Activated T-cell treated with anti-CD3 and anti-CD28 coated beads for 24 hours (primary cell): ENCODE measurements around the gene CFL1.
A peak's percentile ranks its signal among the peaks of the same experiment; 100 is the strongest.
"Not testable (repeated sequence)": the region's sequence is repeated elsewhere in the genome, so short reads cannot be mapped to it uniquely, and the experiment has no call there.

Experiments
- DNase-seq: peaks from one replicate; pipeline ENCODE4 v3.0.0-alpha.2; 2020; ENCODE audit warnings: low read depth

Gene CFL1

GRCh38 chr11:65856689-65857499 is 1.1 kb downstream of the CFL1 start:
- DNase-seq: peak; percentile 73

DNA sequence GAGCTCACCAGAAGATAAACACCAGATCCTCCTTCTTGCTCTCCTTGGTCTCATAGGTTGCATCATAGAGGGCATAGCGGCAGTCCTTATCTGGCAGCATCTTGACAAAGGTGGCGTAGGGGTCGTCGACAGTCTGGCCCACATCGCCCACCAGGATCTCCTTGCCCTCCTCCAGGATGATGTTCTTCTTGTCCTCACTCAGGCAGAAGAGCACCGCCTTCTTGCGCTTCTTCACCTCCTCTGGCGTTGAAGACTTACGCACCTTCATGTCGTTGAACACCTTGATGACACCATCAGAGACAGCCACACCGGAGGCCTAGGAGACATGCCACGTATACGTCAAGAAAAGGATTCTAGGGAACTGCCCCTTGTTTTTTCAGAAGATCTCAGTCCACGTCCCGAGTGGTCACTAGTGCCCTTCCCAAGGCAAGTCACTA is 2.0 kb downstream of the CFL1 start:
- no peak for DNase-seq

- no peak for DNase-seq
These were observed 2.8 kb downstream of the CFL1 start for GRCh38 chr11:65854852-65855837.

- DNase-seq: no peak
These were observed 3.8 kb downstream of the CFL1 start for GRCh38 chr11:65854161-65854592.

DNA sequence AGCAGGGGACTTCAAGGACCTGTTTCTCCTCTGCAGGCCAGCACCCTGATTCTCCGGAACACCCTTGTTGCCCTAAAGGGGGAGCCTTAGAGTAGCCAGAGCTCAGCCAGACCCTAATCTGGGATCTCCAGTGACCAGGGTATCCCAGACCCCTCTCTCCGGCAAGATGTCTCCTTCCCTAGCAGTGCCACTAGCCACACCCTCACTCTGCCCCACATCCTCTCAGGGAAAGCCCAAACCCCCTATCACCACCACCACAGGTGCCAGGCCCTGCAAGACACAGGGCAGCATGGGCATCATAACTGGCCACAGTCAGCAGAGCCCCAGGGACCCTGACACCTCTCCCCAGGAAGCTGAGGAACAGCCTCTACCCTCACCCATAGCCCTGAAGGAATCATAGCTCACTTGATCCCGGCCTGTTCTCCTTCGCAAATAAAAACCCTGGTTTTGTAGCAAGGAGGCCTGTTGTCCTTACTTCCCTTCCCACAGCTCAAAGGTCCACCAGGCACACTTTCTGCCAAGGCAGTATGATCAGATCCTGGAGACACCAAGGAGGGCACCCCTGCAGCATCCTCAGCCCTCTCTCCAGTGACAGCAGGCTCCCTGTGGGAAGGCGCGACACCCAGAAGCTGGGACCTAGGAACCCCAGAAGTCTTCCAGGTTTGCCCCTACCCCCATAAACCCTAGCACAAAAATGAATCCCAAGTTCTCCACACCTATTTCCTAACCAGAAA is 4.6 kb downstream of the CFL1 start:
- DNase-seq: no peak

GRCh38 chr11:65852508-65853245 is 5.3 kb downstream of the CFL1 start:
- DNase-seq: no peak

DNA sequence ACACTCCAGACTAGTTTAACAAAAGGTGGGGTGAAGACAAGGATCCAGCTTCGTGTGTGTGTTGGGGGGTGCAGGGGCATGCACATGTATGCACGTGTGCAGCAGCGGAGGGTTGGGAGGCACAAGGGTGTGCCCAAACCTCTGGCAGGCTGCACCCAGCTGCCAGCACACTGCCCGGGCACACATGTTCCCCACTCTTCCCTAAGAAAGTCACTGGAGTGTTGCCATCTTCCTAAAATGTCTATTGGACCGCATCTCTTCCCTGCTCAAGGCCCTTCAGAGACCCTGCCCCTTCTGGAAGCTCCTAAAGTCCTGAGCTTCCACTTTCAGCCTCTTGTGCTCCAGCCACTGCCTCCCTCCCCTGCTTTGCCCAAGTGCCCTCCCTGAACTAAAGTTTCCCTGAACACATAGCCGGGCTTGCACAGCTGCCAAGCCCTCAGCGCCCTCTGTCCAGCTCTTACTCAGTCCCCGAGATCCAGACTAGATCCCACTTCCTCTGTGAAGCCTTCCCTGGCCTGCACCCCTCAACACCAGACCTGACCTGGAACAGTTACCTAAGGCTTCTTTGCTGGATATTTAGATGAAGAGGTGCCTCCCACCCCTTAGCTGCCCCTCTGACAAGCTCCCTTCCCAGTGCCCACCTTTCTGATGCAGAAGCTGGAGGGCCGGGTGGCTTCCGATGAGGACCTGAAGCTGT is 6.0 kb downstream of the CFL1 start:
- no peak for DNase-seq

DNA sequence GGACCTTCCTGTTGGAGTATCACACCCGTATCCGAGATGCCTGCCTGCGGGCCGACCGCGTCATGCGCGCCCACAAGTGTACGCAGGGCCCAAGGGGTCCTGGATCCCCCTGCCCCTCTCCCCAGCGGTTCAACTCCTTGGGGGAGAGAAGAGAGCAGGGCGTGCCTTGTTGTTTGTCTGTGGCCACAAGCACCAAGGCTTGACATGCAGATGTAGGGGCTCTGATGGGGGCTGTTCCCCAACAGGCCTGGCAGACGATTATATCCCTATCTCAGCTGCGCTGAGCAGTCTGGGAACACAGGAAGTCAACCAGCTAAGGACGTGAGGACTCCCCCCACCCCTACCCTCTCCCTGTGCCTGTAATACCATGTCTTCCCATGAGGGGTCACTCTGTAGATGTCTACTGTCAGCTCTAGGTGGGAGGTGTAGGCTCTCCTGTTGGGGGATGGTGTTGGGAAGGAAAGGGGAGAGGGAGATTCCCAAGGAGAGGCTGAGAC is 6.8 kb downstream of the CFL1 start:
- no peak for DNase-seq

GRCh38 chr11:65850217-65851082 is 7.5 kb downstream of the CFL1 start:
- DNase-seq: no peak

GRCh38 chr11:65849771-65850216 is 8.2 kb downstream of the CFL1 start:
- DNase-seq: no peak

GRCh38 chr11:65849366-65849765 is 8.6 kb downstream of the CFL1 start:
- no peak for DNase-seq

- DNase-seq: not testable (repeated sequence)
These were observed 9.3 kb downstream of the CFL1 start for GRCh38 chr11:65848693-65849092.

DNA sequence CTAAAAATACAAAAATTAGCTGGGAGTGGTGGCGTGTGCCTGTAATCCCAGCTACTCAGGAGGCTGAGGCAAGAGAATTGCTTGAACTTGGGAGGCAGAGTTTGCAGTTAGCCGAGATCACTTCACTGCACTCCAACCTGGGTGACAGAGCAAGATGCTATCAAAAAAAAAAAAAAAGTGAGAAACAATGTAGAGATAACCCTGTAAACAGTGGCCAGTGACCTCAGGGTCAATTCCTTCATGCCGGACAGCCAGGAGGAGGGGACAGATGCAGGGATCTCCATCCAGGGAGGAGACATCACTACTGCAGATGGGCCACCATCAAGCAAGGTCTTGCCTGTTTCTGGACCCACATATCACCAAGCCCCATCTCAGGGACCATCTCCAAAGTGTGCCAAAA is 10.2 kb downstream of the CFL1 start:
- no peak for DNase-seq

DNA sequence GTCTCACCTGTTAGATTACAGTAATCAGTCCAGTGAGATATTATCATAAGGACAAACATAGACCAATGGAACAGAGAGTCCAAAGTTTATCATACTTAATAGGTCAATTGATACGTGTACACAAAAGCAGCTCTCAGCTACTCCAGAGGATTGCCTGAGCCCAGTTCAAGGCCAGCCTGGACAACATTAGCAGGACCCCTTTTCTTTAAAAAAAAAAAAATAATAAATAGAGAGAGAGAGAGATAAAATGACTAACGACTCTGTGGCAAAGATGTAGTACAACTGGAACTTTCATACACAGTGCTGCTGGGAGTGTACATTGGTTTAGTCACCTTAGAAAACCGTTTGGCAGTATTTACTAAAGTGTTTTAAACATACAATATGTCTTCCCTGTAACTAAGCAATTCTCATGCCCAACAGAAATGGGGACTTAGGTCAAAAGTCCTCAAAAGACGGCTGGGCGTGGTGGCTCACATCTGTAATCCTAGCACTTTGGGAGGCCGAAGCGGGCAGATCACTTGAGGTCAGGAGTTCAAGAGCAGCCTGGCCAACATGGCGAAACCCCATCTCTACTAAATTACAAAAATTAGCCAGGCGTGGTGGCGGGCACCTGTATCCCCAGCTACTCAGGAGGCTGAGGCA is 13.6 kb downstream of the CFL1 start:
- no peak for DNase-seq

DNA sequence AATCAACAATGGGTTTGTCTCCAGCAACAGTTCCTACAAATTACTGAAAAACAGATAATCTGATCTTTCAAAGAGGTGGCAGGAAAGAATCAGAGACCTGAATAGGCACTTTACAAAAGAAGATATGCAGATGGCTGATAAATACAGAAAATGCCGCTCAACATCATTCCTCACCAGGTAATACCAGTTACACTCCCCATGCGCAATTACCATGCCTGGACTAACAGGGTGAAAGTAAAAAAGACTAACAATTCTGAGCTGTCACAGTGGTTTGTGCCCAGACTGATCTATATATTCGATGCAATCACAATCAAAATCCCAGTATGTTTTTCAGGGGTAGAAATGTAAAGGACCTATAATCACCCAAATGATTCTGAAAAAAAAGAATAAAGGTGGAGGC is 14.2 kb downstream of the CFL1 start:
- DNase-seq: no peak

GRCh38 chr11:65842144-65842543 is 15.8 kb downstream of the CFL1 start:
- no peak for DNase-seq

DNA sequence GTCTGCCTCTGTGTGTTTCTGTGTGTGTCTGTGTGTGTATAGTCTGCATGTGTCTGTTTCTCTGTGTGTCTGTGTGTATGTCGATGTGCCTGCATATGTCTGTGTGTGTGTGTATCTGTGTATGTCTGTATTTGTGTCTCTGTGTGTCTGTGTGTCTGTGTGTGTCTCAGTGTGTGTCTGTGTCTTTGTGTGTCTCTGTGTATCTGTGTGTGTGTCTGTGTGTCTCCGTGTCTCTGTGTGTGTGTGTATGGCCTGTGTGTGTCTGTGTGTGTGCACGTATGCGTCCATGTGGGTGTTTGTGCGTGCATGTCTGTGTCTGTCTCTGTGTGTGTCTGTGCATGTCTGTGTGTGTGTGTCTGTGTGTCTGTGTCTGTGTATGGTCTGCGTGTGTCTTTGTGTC is 23.8 kb downstream of the CFL1 start:
- no peak for DNase-seq

GRCh38 chr11:65833297-65834030 is 24.5 kb downstream of the CFL1 start, which contains the start of gene SNX32:
Gene SNX32, plus strand, starts transcription at chr11:65833963. Its CDS starts 103 bp downstream, at chr11:65834066.
- DNase-seq: peak; percentile 92
